ENCODE measurements around the gene CEP295NL. TPM values are rescaled to one million over a fixed set of nuclear protein-coding genes. Genes with fewer than 3 reads are reported as not detected.

The CEP295NL gene
- total RNA-seq, 1 experiment from 2014 or later: 0.66 TPM

DNA sequence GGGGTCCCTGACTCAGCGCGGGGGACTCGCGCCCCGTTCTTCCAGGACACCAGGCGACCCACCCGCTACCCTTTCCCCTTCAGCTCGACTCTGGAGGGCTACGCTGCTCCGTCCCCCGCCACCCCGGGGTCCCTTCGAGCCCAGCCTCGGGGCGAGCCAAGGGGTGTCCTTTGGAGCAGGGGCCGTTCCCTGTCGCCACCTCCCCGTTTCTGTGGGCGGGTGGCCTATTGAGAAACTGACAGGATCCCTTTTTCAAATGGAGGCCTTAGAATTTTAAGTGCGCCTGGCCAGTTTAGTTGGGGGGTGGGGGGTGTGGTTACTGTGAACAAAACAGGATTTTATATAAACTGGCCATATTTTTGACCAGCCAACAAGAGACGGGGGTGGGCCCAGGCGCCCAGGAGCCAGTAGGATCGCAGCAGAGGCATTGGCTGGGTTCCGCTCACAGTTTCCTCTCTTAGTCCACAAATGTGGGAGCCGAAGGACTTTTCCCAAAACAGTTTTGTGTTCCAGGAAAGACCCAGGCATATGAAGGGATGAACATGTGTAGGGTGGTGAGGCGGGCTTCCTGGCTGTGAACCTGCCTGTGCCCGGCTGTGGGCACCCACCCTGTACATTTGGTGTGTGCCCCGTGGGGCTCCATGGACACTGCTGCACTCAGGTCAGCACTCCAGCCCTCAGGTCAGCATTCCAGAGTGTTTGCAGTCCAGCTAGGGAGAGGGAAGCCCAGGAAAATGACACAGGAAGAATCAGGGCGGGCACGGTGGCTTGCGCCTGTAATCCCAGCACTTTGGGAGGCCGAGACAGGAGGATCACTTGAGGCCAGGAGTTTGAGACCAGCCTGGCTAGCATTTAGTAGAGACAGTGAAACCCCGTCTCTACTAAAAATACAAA lies 22.9 kb upstream of the CEP295NL start:
- Histone ChIP-seq H3K9me3 (ENCODE audit: control insufficient read depth, low read depth, low read length) (no peaks in the 10 kb centered on the region), H3K9ac (ENCODE audit: extremely low read depth, insufficient read length, low read length) (no peak overlapping the region), H3K4me2 (ENCODE audit: insufficient read depth, insufficient read length, low read length) (peak overlapping the region; percentile 59), H2BK12ac (ENCODE audit: insufficient read length, low read depth, low read length) (no peak overlapping the region), H4K8ac (replicated peaks; ENCODE audit: insufficient read length, low read depth, low read length) (no peak overlapping the region), H2AFZ (ENCODE audit: low read length) (no peak overlapping the region), H2BK5ac (ENCODE audit: insufficient read length, low read length) (no peak overlapping the region), H4K5ac (ENCODE audit: insufficient read length, low read depth, low read length) (no peak overlapping the region), H2BK15ac (ENCODE audit: low read depth, low read length) (peak overlapping the region; percentile 75), H3K23me2 (ENCODE audit: insufficient read length, low read depth, low read length, poor library complexity, severe bottlenecking) (peaks cover 10% of the 10 kb centered on the region), H2AK5ac (ENCODE audit: insufficient read length, low read length) (no peak overlapping the region), H4K20me1 (ENCODE audit: control insufficient read depth, insufficient read depth, insufficient read length) (no peaks in the 10 kb centered on the region), H3K4ac (ENCODE audit: low read depth, low read length) (no peak overlapping the region), H3K56ac (ENCODE audit: insufficient read length, low read depth, low read length) (no peak overlapping the region), H3K4me1 (ENCODE audit: insufficient read depth, low read length) (peaks cover 3% of the 10 kb centered on the region; the same call in 1 of the 2 replicates), H3K79me1 (ENCODE audit: insufficient read depth, low read depth, low read length, poor library complexity, severe bottlenecking) (peaks cover under 1% of the 10 kb centered on the region), H2BK120ac (ENCODE audit: low read depth, low read length, poor library complexity, severe bottlenecking) (no peak overlapping the region), H3K18ac (ENCODE audit: insufficient read length, low read depth, low read length) (peak overlapping the region; percentile 67), H3K27me3 (ENCODE audit: insufficient read depth, low read length) (no peaks in the 10 kb centered on the region), H2BK20ac (ENCODE audit: low read depth, low read length, poor library complexity, severe bottlenecking) (no peak overlapping the region), H3T11ph (ENCODE audit: low read length) (no peak overlapping the region), H3K23ac (ENCODE audit: insufficient read length, low read depth, low read length) (no peak overlapping the region), H3K79me2 (ENCODE audit: insufficient read depth, low read length) (no peaks in the 10 kb centered on the region; the same call in 1 of the 2 replicates), H3K14ac (ENCODE audit: insufficient read depth, low read length) (no peak overlapping the region), H3K27ac (ENCODE audit: insufficient read length, low read depth, low read length) (no peak overlapping the region), H4K91ac (ENCODE audit: insufficient read length, low read depth, low read length) (no peak overlapping the region)
- no peaks in the 10 kb centered on the region for H3K36me3 Mint-ChIP-seq (ENCODE audit: insufficient read depth in 1 of 3, low read depth in 3 of 3)
- H3K27ac Mint-ChIP-seq: no peak overlapping the region; a peak in 1 of 7 replicates
- peaks cover 24% of the 10 kb centered on the region for H3K27me3 Mint-ChIP-seq (ENCODE audit: low read depth)
- peaks cover 12 to 34% of the 10 kb centered on the region in 2 experiments for H3K4me1 Mint-ChIP-seq
- TF ChIP-seq CTCF (conservative IDR thresholded peaks at IDR 0.05): no peak
- H3K4me3 Mint-ChIP-seq: peak overlapping the region; percentile 55 to 77
- no CpG with 5 or more reads among the region's 33 CpGs for WGBS (ENCODE audit: extremely low coverage, insufficient read length, low lambda C conversion rate)
- no peaks in the 10 kb centered on the region for H3K9me3 Mint-ChIP-seq
- DNase-seq: peak; percentile 65

Data from H9 (cell line).